Sigmoid colon (tissue), 4 donors: ENCODE measurements around the gene MME.

ENCODE experiments used
- CTCF ChIP-seq, 4 experiments: fragments of 450-650 bp in 3 of 4; fragments of 200-600 bp in 1 of 4; IDR thresholded peaks; one replicate each; pipeline ENCODE4 v1.5.1; 2016 to 2019; ENCODE audit warnings: antibody characterized with exemption in 4 of 4, mild to moderate bottlenecking in 3 of 4, moderate library complexity in 2 of 4
- EP300 ChIP-seq, 4 donors: sonication (generic); formaldehyde crosslinking; IDR thresholded peaks; one replicate each; pipeline ENCODE4 v1.6.1; 2017; ENCODE audit warnings: antibody characterized with exemption in 4 of 4
- POLR2A ChIP-seq, 2 donors: fragments of 450-650 bp; IDR thresholded peaks; one replicate each; pipeline ENCODE4 v1.6.1; 2016; ENCODE audit warnings: antibody characterized with exemption in 2 of 2, mild to moderate bottlenecking in 2 of 2, moderate library complexity in 2 of 2
- POLR2AphosphoS5 ChIP-seq, 4 donors: sonication (generic); formaldehyde crosslinking; IDR thresholded peaks; one replicate each; pipeline ENCODE4 v1.6.1; 2017; ENCODE audit warnings: antibody characterized with exemption in 4 of 4

GRCh38 chr3:155064920-155065319 lies 15.2 kb upstream of the MME start:
- TF ChIP-seq CTCF (IDR thresholded peaks at IDR 0.05) (no peak), POLR2A (IDR thresholded peaks at IDR 0.05) (no peak), POLR2AphosphoS5 (IDR thresholded peaks at IDR 0.05) (no peak), EP300 (IDR thresholded peaks at IDR 0.05) (no peak)
